ENCODE measurements around the gene SLC2A3. TPM values are rescaled to one million over a fixed set of nuclear protein-coding genes. Genes with fewer than 3 reads are reported as not detected.
"Not testable (repeated sequence)": the region's sequence is repeated elsewhere in the genome, so short reads cannot be mapped to it uniquely, and the experiment has no call there.

The SLC2A3 gene
- total RNA-seq, 4 donors from 2014 or later, result 1.9 to 69.3 (median 11.2) TPM

DNA sequence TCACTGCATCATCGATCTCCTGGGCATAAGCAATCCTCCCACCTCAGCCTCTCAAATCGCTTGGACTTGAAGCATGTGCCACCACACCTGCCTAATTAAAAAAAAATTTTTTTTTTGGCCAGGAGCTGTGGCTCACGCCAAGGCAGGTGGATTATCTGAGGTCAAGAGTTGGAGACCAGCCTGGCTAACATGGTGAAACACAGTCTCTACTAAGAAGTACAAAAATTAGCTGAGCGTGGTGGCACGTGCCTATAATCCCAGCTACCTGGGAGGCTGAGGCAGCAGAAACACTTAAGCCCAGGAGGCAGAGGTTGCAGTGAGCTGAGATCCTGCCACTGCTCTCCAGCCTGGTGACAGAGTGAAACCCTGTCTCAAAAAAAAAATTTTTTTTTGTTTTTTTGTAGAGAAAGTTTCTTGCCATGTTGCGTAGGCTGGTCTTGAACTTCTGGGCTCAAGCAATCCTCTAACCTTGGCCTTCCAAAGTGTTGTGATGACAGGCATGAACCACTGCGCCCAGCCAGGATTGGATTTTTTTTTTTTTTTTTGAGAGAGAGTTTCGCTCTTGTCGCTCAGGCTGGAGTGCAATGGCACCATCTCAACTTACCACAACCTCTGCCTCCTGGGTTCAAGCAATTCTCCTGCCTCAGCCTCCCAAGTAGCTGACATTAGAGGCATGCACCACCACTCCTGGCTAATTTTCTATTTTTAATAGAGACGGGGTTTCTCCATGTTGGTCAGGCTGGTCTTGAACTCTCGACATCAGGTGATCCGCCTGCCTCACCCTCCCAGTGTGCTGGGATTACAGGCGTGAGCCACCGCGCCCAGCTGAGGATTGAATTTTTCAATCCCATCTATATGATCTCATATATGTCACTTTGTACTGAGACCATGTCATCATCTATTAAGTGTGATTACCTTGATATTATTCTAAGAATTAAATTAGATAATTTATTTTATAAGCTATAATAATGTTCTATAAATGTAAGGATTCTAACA, 12.4 kb downstream of the SLC2A3 start:
- no peak for DNase-seq
- Histone ChIP-seq H3K36me3 (peaks cover 0 to 68% (median 0%) of the 10 kb centered on the region in 3 donors), H3K27ac (no peak overlapping the region), H3K4me1 (no peaks in the 10 kb centered on the region), H3K4me3 (no peak overlapping the region), H3K9me3 (no peaks in the 10 kb centered on the region), H3K27me3 (no peaks in the 10 kb centered on the region)
- TF ChIP-seq, protein P1, sequence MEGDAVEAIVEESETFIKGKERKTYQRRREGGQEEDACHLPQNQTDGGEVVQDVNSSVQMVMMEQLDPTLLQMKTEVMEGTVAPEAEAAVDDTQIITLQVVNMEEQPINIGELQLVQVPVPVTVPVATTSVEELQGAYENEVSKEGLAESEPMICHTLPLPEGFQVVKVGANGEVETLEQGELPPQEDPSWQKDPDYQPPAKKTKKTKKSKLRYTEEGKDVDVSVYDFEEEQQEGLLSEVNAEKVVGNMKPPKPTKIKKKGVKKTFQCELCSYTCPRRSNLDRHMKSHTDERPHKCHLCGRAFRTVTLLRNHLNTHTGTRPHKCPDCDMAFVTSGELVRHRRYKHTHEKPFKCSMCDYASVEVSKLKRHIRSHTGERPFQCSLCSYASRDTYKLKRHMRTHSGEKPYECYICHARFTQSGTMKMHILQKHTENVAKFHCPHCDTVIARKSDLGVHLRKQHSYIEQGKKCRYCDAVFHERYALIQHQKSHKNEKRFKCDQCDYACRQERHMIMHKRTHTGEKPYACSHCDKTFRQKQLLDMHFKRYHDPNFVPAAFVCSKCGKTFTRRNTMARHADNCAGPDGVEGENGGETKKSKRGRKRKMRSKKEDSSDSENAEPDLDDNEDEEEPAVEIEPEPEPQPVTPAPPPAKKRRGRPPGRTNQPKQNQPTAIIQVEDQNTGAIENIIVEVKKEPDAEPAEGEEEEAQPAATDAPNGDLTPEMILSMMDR (IDR thresholded peaks at IDR 0.05), result no peak
- TF ChIP-seq POLR2A (IDR thresholded peaks at IDR 0.05), result no peak

DNA sequence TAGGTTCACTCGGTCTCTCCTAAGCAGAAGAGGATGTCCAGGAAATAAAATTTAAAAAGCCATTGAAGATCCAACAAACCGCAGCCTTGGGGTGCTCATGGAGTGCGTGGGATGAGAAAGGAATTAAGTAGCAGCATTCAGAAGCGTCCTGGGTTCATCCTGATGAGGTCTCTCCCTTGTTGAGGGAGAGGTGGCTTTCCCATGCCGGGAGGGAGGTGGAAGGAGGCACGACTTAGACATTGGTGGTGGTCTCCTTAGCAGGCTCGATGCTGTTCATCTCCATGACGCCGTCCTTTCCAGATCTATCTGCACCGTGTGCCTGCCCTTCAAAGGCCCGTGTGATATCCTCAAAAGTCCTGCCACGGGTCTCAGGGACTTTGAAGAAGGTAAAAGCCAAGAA, 14.8 kb downstream of the SLC2A3 start:
- not testable (repeated sequence) for H3K27ac ChIP-seq, DNase-seq, H3K4me3 ChIP-seq, H3K9me3 ChIP-seq, H3K4me1 ChIP-seq, H3K27me3 ChIP-seq
- H3K36me3 ChIP-seq, result peaks cover 0 to 50% (median 0%) of the 10 kb centered on the region in 3 donors

GRCh38 chr12:7918268-7918590, 17.8 kb downstream of the SLC2A3 start:
- H3K36me3 ChIP-seq, result peaks cover 0 to 26% (median 0%) of the 10 kb centered on the region in 3 donors
- not testable (repeated sequence) for H3K27me3 ChIP-seq, DNase-seq, H3K27ac ChIP-seq, H3K9me3 ChIP-seq, H3K4me3 ChIP-seq, H3K4me1 ChIP-seq

DNA sequence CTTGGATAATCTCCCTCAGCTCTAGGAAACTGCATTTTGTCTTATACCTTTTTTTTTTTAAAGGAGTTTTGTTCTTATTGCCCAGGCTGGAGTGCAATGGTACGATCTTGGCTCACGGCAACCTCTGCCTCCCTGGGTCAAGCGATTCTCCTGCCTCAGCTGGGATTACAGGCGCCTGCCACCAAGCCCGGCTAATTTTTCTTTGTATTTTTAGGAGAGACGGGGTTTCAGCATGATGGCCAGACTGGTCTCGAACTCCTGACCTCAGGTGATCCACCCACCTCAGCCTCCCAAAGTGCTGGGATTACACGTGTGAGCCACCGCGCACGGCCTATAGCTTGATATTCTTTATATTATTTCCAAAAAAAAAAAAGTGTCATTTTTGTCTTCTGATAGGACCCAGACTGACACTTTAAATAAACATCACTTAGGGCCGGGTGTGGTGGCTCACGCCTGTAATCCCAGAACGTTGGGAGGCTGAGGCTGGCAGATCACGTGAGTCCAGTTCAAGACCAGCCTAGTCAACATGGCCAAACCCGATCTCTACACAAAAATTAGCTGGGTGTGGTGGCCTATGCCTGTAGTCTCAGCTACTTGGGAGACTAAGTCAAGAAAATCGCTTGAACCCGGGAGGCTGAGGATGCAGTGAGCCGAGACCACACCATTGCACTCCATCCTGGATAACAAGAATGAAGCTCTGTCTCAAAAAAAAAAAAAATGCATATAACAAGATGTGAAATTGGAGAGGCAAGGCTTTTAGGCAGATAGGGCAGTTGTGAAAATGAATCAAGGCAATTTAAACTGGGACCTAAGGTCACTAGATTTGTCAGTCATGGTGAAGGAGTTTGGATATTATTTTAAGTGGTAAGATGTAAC, 18.4 kb downstream of the SLC2A3 start:
- H3K27ac ChIP-seq, result no peak overlapping the region
- DNase-seq, result no peak
- H3K4me3 ChIP-seq, result no peak overlapping the region
- peaks cover 0 to 21% (median 0%) of the 10 kb centered on the region in 3 donors for H3K36me3 ChIP-seq
- TF ChIP-seq, protein P1 (IDR thresholded peaks at IDR 0.05), result no peak
- TF ChIP-seq POLR2A (IDR thresholded peaks at IDR 0.05), result no peak
- H3K27me3 ChIP-seq, result no peaks in the 10 kb centered on the region
- no peaks in the 10 kb centered on the region for H3K4me1 ChIP-seq
- H3K9me3 ChIP-seq, result no peaks in the 10 kb centered on the region

DNA sequence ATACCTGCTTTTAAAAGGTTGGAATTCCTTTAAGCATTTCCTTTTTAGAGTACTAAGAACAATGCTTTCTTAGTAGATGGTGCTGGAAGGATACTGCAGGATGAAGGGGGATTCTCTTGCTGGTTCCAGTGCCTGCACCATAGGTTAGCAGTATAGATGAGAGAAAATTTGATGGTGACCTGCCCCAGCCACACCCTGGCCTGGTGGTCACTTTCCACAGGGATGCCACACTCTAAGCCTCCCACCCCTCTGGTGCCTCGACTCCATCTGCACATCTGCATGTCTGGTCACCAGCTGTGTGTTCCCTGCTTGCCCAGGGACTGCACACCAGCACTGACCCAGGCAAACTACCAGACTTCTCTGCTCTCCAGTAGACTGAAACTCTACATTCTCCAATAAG, 19.1 kb downstream of the SLC2A3 start:
- Histone ChIP-seq H3K9me3 (no peaks in the 10 kb centered on the region), H3K4me1 (no peaks in the 10 kb centered on the region), H3K36me3 (peaks cover 0 to 14% (median 0%) of the 10 kb centered on the region in 3 donors), H3K27me3 (no peaks in the 10 kb centered on the region), H3K4me3 (no peak overlapping the region), H3K27ac (no peak overlapping the region)
- DNase-seq, result no peak
- no peak for TF ChIP-seq POLR2A (IDR thresholded peaks at IDR 0.05)
- TF ChIP-seq, protein P1 (IDR thresholded peaks at IDR 0.05), result no peak

- DNase-seq, result no peak
- Histone ChIP-seq H3K4me3 (peak overlapping the region in 1 of 4 donors; percentile 5), H3K4me1 (no peaks in the 10 kb centered on the region)
Measured at GRCh38 chr12:7915661-7916403, 20.2 kb downstream of the SLC2A3 start.

GRCh38 chr12:7910106-7910505, 25.9 kb downstream of the SLC2A3 start:
- not testable (repeated sequence) for H3K4me1 ChIP-seq, DNase-seq, H3K27me3 ChIP-seq, H3K27ac ChIP-seq, H3K9me3 ChIP-seq, H3K4me3 ChIP-seq, H3K36me3 ChIP-seq

More at GRCh38 chr12:7915661-7916403, 20.2 kb downstream of the SLC2A3 start:
- Histone ChIP-seq H3K36me3 (peaks cover 0 to 9% (median 0%) of the 10 kb centered on the region in 3 donors), H3K27me3 (no peaks in the 10 kb centered on the region), H3K9me3 (no peaks in the 10 kb centered on the region), H3K27ac (no peak overlapping the region)
- TF ChIP-seq, protein P1 (IDR thresholded peaks at IDR 0.05), result no peak

Measured in Peyer's patch (tissue), 4 donors.